COR-L47 (cell line): Measurements from ENCODE around the gene GFOD1.

Source experiments
- DNase-seq: peaks from one replicate; lab custom pipeline; 2025; lab: John Stamatoyannopoulos, UW

GFOD1 gene

DNA sequence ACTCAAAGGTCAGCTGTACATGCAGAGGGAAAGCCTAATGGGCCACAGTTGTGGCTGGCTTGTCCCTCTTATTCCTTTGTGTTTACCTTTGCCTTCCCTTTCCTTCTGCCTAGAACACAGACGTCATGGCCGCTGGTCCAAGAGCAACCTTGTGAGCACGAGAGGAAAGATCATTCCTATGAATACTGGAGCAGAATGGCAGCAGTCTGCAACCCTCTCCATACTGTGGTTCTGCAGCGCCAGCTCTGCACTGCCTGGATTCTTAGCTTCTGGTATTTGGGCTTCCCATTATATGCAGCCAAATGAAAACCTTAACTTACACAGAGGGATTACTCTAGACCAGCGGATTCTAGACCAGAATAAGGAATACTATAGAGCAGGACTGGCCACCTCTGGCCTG is 171.5 kb downstream of the GFOD1 start:
- DNase-seq: no peak

GRCh38 chr6:13314806-13315205 is 172.6 kb downstream of the GFOD1 start:
- DNase-seq: no peak

DNA sequence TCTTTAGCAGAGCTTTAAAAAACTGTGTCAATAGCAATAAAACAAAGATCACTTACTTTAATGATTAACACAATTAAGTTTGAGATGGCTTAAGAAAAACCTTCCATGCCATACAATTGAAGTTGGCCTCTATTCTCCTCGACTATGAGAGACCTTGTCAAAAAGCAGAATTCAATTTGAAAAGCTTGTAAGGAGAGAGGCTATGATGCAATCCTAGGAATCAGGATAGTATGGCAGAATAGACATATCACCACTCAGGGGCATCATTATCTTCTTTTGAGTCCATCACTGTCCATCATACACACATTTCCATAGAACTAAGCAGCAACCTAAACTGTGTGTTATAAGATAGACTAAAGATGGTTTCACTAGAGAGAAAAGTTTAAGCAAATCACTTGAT is 176.2 kb downstream of the GFOD1 start:
- DNase-seq: no peak

DNA sequence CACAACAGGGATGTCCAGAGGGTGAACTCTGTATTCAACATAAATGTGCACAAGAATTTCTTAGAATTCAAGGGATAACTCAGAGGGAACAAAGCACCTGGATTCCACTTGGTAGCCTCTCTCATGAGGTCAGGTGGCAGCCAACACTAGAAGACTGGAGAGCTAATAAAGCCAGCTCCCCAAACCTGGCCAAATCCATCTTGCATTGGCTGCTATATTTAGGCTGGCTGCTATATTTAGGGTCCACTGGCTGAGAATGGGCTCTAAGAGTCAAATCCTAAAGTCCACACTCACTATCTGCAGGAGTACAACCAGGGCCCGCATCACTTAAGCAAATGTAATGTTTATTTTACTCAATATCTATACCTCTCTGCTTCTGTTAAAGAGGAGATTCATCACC is 179.1 kb downstream of the GFOD1 start:
- DNase-seq: no peak
